ENCODE data around the gene C11orf24.

Gene C11orf24

GRCh38 chr11:68271023-68271780 lies 571 bp downstream of the C11orf24 start:
- in situ Hi-C loops (cut with HindIII; ENCODE audit: low sequenced_read_pairs), result no loop called here

- in situ Hi-C loops (cut with HindIII; ENCODE audit: low sequenced_read_pairs), result no loop called here
Measured at GRCh38 chr11:68270196-68271022, 1.4 kb downstream of the C11orf24 start.

- in situ Hi-C loops (cut with HindIII; ENCODE audit: low sequenced_read_pairs), result no loop called here
Measured at GRCh38 chr11:68269414-68270081, 2.2 kb downstream of the C11orf24 start.

GRCh38 chr11:68267881-68268240 lies 3.9 kb downstream of the C11orf24 start:
- in situ Hi-C loops (cut with HindIII; ENCODE audit: low sequenced_read_pairs), result no loop called here

- in situ Hi-C loops (cut with HindIII; ENCODE audit: low sequenced_read_pairs), result no loop called here
Measured at GRCh38 chr11:68266936-68267880, 4.6 kb downstream of the C11orf24 start.

GRCh38 chr11:68266121-68266891 lies 5.5 kb downstream of the C11orf24 start:
- in situ Hi-C loops (cut with HindIII; ENCODE audit: low sequenced_read_pairs), result no loop called here

- in situ Hi-C loops (cut with HindIII; ENCODE audit: low sequenced_read_pairs), result no loop called here
Measured at GRCh38 chr11:68264741-68265540, 6.8 kb downstream of the C11orf24 start.

- in situ Hi-C loops (cut with HindIII; ENCODE audit: low sequenced_read_pairs), result no loop called here
Measured at GRCh38 chr11:68264244-68264643, 7.5 kb downstream of the C11orf24 start.

GRCh38 chr11:68263444-68264035 lies 8.2 kb downstream of the C11orf24 start:
- in situ Hi-C loops (cut with HindIII; ENCODE audit: low sequenced_read_pairs), result no loop called here

GRCh38 chr11:68262544-68262827 lies 9.3 kb downstream of the C11orf24 start:
- in situ Hi-C loops (cut with HindIII; ENCODE audit: low sequenced_read_pairs), result no loop called here

GRCh38 chr11:68261749-68262543 lies 9.8 kb downstream of the C11orf24 start:
- in situ Hi-C loops (cut with HindIII; ENCODE audit: low sequenced_read_pairs), result no loop called here

GRCh38 chr11:68261006-68261405 lies 10.8 kb downstream of the C11orf24 start:
- in situ Hi-C loops (cut with HindIII; ENCODE audit: low sequenced_read_pairs), result no loop called here

GRCh38 chr11:68260484-68260883 lies 11.3 kb downstream of the C11orf24 start:
- in situ Hi-C loops (cut with HindIII; ENCODE audit: low sequenced_read_pairs), result no loop called here

GRCh38 chr11:68259122-68259959 lies 12.4 kb downstream of the C11orf24 start:
- in situ Hi-C loops (cut with HindIII; ENCODE audit: low sequenced_read_pairs), result no loop called here

GRCh38 chr11:68258363-68258765 lies 13.4 kb downstream of the C11orf24 start:
- in situ Hi-C loops (cut with HindIII; ENCODE audit: low sequenced_read_pairs), result no loop called here

GRCh38 chr11:68257477-68258362 lies 14.1 kb downstream of the C11orf24 start:
- in situ Hi-C loops (cut with HindIII; ENCODE audit: low sequenced_read_pairs), result no loop called here
